ENCODE data around the gene GHRH. TPM values are rescaled to one million over a fixed set of nuclear protein-coding genes. Genes with fewer than 3 reads are reported as not detected.

GHRH gene
- total RNA-seq, 2 experiments from 2014 or later = not detected

- Mint-ChIP-seq H3K4me3 (no peak overlapping the region), H3K27me3 (peaks cover 16% of the 10 kb centered on the region), H3K36me3 (no peaks in the 10 kb centered on the region), H3K27ac (no peak overlapping the region), H3K4me1 (no peaks in the 10 kb centered on the region), H3K9me3 (ENCODE audit: low read depth) (no peaks in the 10 kb centered on the region)
- DNase-seq (no peak), ATAC-seq (no peak)
- CTCF ChIA-PET = interaction anchor here (1.1 kb wide), 1 partner anchor 102 kb away, joined by 3 read pairs; no protein-coding TSS in a partner anchor
These were observed 20.9 kb upstream of the GHRH start for GRCh38 chr20:37282556-37282955.

- H3K27ac Mint-ChIP-seq = no peak overlapping the region
- CTCF ChIA-PET = interaction anchor here (0.8 to 2.3 kb wide), 3 partner anchors 10 to 105 kb away, joined by 3 to 7 read pairs (median 3); no protein-coding TSS in a partner anchor
- H3K4me1 Mint-ChIP-seq = peaks cover 9% of the 10 kb centered on the region
- ATAC-seq (no peak), DNase-seq (no peak)
- H3K4me3 Mint-ChIP-seq = no peak overlapping the region
- H3K36me3 Mint-ChIP-seq = no peaks in the 10 kb centered on the region
- peaks cover 16% of the 10 kb centered on the region for H3K27me3 Mint-ChIP-seq
- no peaks in the 10 kb centered on the region for H3K9me3 Mint-ChIP-seq (ENCODE audit: low read depth)
These were observed 18.8 kb upstream of the GHRH start for GRCh38 chr20:37280403-37280802.

GRCh38 chr20:37279820-37280219 lies 18.2 kb upstream of the GHRH start:
- ATAC-seq = no peak
- peaks cover 13% of the 10 kb centered on the region for H3K27me3 Mint-ChIP-seq
- H3K4me1 Mint-ChIP-seq = peaks cover 9% of the 10 kb centered on the region
- H3K4me3 Mint-ChIP-seq = no peak overlapping the region
- no peak overlapping the region for H3K27ac Mint-ChIP-seq
- H3K36me3 Mint-ChIP-seq = no peaks in the 10 kb centered on the region
- CTCF ChIA-PET = interaction anchor here (0.8 to 2.3 kb wide), 3 partner anchors 10 to 105 kb away, joined by 3 to 7 read pairs (median 3); no protein-coding TSS in a partner anchor
- no peak for DNase-seq
- H3K9me3 Mint-ChIP-seq (ENCODE audit: low read depth) = no peaks in the 10 kb centered on the region

GRCh38 chr20:37278966-37279590 lies 17.5 kb upstream of the GHRH start:
- Mint-ChIP-seq H3K36me3 (no peaks in the 10 kb centered on the region), H3K27me3 (peaks cover 12% of the 10 kb centered on the region), H3K4me3 (no peak overlapping the region), H3K9me3 (ENCODE audit: low read depth) (no peaks in the 10 kb centered on the region), H3K4me1 (peaks cover 9% of the 10 kb centered on the region), H3K27ac (no peak overlapping the region)
- DNase-seq = no peak
- CTCF ChIA-PET = interaction anchor here (0.6 to 2.3 kb wide), 3 partner anchors 9 to 941 kb away, joined by 3 to 7 read pairs (median 3); no protein-coding TSS in a partner anchor
- ATAC-seq = no peak

GRCh38 chr20:37277253-37277593 lies 15.6 kb upstream of the GHRH start:
- CTCF ChIA-PET = interaction anchor here (1.0 to 2.7 kb wide), 5 partner anchors 8 to 257 kb away, joined by 3 to 16 read pairs (median 5); partner anchors contain the start of gene MANBAL

GRCh38 chr20:37276494-37277252 lies 15.1 kb upstream of the GHRH start:
- no peak overlapping the region for H3K27ac Mint-ChIP-seq

More at GRCh38 chr20:37277253-37277593, 15.6 kb upstream of the GHRH start:
- no peak for ATAC-seq
- no peaks in the 10 kb centered on the region for H3K36me3 Mint-ChIP-seq
- DNase-seq = no peak
- H3K9me3 Mint-ChIP-seq (ENCODE audit: low read depth) = no peaks in the 10 kb centered on the region
- H3K4me3 Mint-ChIP-seq = no peak overlapping the region
- no peak overlapping the region for H3K27ac Mint-ChIP-seq
- H3K27me3 Mint-ChIP-seq = peaks cover 7% of the 10 kb centered on the region
- H3K4me1 Mint-ChIP-seq = peaks cover 9% of the 10 kb centered on the region

GRCh38 chr20:37274851-37275524 lies 13.4 kb upstream of the GHRH start:
- peaks cover 9% of the 10 kb centered on the region for H3K4me1 Mint-ChIP-seq
- ATAC-seq (no peak), DNase-seq (no peak)
- H3K27ac Mint-ChIP-seq = no peak overlapping the region
- H3K9me3 Mint-ChIP-seq (ENCODE audit: low read depth) = no peaks in the 10 kb centered on the region
- H3K27me3 Mint-ChIP-seq = no peaks in the 10 kb centered on the region
- no peak overlapping the region for H3K4me3 Mint-ChIP-seq
- H3K36me3 Mint-ChIP-seq = no peaks in the 10 kb centered on the region
- CTCF ChIA-PET = interaction anchor here (1.0 kb wide), 1 partner anchor 260 kb away, joined by 3 read pairs; no protein-coding TSS in a partner anchor

More at GRCh38 chr20:37276494-37277252, 15.1 kb upstream of the GHRH start:
- no peak for DNase-seq
- Mint-ChIP-seq H3K4me3 (no peak overlapping the region), H3K27me3 (peaks cover 2% of the 10 kb centered on the region), H3K9me3 (ENCODE audit: low read depth) (no peaks in the 10 kb centered on the region), H3K36me3 (no peaks in the 10 kb centered on the region), H3K4me1 (peaks cover 9% of the 10 kb centered on the region)
- CTCF ChIA-PET = interaction anchor here (1.0 to 2.7 kb wide), 6 partner anchors 8 to 258 kb away, joined by 3 to 16 read pairs (median 4); partner anchors contain the start of gene MANBAL
- peak; percentile 47 for ATAC-seq

GRCh38 chr20:37273988-37274387 lies 12.4 kb upstream of the GHRH start:
- DNase-seq = no peak
- no peaks in the 10 kb centered on the region for H3K36me3 Mint-ChIP-seq
- H3K4me3 Mint-ChIP-seq = no peak overlapping the region
- no peak overlapping the region for H3K27ac Mint-ChIP-seq
- peaks cover 11% of the 10 kb centered on the region for H3K4me1 Mint-ChIP-seq
- ATAC-seq = no peak
- no peaks in the 10 kb centered on the region for H3K9me3 Mint-ChIP-seq (ENCODE audit: low read depth)
- CTCF ChIA-PET = no interaction called here
- H3K27me3 Mint-ChIP-seq = no peaks in the 10 kb centered on the region

GRCh38 chr20:37271421-37271768 lies 9.8 kb upstream of the GHRH start:
- no peaks in the 10 kb centered on the region for H3K27me3 Mint-ChIP-seq
- H3K27ac Mint-ChIP-seq = no peak overlapping the region
- CTCF ChIA-PET = interaction anchor here (1.1 to 3.9 kb wide), 5 partner anchors 113 to 262 kb away, joined by 3 to 25 read pairs (median 5); no protein-coding TSS in a partner anchor
- ATAC-seq (no peak), DNase-seq (no peak)
- no peaks in the 10 kb centered on the region for H3K36me3 Mint-ChIP-seq
- H3K4me3 Mint-ChIP-seq = no peak overlapping the region
- peaks cover 9% of the 10 kb centered on the region for H3K4me1 Mint-ChIP-seq
- no peaks in the 10 kb centered on the region for H3K9me3 Mint-ChIP-seq (ENCODE audit: low read depth)

- no peak overlapping the region for H3K27ac Mint-ChIP-seq
- CTCF ChIA-PET = interaction anchor here (0.8 to 3.9 kb wide), 7 partner anchors 13 to 265 kb away, joined by 3 to 25 read pairs (median 5); no protein-coding TSS in a partner anchor
- H3K27me3 Mint-ChIP-seq = no peaks in the 10 kb centered on the region
- ATAC-seq (no peak), DNase-seq (no peak)
- no peak overlapping the region for H3K4me3 Mint-ChIP-seq
- H3K36me3 Mint-ChIP-seq = no peaks in the 10 kb centered on the region
- peaks cover 9% of the 10 kb centered on the region for H3K4me1 Mint-ChIP-seq
- no peaks in the 10 kb centered on the region for H3K9me3 Mint-ChIP-seq (ENCODE audit: low read depth)
These were observed 9.2 kb upstream of the GHRH start for GRCh38 chr20:37270576-37271420.

- DNase-seq = no peak
- Mint-ChIP-seq H3K27ac (no peak overlapping the region), H3K4me1 (peaks cover 14% of the 10 kb centered on the region), H3K27me3 (peaks cover under 1% of the 10 kb centered on the region), H3K9me3 (ENCODE audit: low read depth) (no peaks in the 10 kb centered on the region), H3K36me3 (no peaks in the 10 kb centered on the region), H3K4me3 (no peak overlapping the region)
- CTCF ChIA-PET = interaction anchor here (1.2 to 3.1 kb wide), 4 partner anchors 69 to 254 kb away, joined by 3 to 15 read pairs (median 3); no protein-coding TSS in a partner anchor
- no peak for ATAC-seq
These were observed 6.2 kb upstream of the GHRH start for GRCh38 chr20:37267667-37268313.
